Stimulated activated CD4-positive, alpha-beta T cell treated with anti-CD3 and anti-CD28 coated beads, TNF-alpha, amount 100 ng/mL, for 4 hours (primary cell): ENCODE data around the gene HSF2BP.
"Not testable (repeated sequence)": the region's sequence is repeated elsewhere in the genome, so short reads cannot be mapped to it uniquely, and the experiment has no call there.

Experiments used
- DNase-seq, 3 experiments: peaks; one replicate each; pipeline ENCODE4 v3.0.0-alpha.2; 2020; ENCODE audit warnings: low read depth in 3 of 3

The HSF2BP gene

DNA sequence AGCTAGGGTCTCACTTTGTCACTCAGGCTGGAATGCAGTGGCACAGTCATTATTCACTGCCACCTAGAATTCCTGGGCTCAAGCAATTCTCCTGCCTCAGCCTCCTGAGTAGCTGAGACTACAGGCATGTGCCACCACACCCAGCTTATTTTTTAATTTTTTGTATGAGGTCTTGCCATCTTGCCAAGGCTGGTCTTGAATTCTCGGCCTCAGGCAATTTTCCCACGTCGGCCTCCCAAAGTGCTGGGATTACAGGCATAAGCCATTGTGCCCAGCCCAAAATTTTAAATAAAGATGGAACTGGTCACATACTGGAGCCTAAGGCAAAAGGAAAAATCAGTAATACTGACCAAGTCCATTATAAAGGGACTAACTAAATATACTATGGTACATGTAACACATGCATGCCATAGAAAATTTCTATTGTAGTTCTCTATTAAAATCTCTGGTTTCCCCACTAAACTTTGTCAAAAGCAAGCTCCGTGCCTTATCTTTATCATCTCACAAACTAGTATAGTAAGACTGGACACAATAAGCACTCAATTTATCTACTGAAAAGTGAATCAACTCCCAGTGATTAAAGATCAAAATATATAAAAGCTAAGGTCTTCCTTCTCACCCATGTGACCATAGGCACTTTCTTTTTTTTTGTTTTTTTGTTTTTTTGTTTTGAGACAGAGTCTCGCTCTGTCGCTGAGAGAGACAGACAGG is 61.6 kb downstream of the HSF2BP start:
- DNase-seq, result no peak

DNA sequence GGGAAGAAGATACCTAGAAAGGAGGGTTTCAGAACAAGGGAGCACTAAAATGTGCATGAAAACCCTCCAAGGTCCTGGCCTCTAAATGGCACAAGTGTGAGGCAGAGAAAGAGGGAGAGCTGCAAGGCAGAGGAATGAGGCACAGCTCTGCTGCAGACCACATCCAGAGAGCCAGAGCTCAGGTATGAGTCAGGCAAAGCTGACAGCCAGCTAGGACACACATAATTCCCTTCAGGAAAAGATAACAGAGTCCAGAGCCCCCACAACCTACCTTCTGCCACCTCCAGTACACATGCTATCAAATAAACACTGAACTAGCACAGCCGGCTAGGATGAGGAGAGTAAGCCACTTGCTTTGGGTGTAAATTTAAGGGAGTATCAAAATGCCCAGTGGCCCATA is 62.2 kb downstream of the HSF2BP start:
- DNase-seq, result no peak

DNA sequence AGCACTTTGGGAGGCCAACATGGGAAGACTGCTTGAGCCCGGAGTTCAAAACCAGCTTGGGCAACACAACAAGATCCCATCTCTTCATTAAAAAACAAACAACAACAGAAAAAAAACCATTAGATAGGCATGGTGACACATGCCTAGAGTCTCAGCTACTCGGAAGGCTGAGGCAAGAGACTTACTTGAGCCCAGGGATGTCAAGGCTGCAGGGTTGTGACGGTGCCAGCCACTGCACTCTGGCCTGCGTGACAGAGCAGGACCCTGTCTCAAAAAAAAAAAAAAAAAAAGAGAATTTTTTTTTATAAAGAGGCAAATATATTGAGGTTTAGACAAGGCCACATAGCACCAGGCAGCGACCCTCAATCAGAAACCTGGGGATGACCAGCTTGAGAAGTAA is 62.7 kb downstream of the HSF2BP start:
- DNase-seq, result no peak

DNA sequence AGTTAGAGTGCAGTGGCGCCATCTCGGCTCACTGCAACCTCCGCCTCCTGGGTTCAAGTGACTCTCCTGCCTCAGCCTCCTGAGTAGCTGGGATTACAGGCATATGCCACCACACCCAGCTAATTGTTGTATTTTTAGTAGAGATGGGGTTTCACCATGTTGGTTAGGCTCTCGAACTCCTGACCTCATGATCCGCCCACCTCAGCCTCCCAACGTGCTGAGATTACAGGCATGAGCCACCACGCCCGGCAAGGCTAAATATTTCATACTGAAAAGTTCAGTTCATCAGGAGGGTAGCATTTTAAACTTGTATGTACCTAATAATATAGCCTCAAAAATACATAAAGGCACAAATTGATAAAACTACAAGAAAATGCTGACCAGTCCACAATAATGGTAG is 63.5 kb downstream of the HSF2BP start:
- DNase-seq, result not testable (repeated sequence)

DNA sequence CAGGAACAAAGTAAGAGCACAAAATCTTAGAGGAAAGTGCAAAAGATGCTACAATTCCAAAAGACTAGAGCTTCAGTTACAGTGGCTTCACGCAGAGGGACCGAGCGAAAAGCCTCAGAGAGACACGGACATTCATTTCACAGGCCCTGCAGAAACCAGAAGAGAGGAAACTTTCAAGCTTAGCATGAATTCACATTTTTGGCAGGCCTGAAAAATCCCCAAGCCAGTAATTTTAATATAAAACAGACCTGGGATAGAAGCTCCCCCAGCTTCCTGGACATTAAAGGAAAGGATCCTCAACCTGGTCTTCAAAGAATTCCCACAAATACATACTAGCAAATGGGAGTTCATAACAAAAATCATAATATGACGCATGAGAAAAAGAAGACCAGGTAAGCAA is 66.2 kb downstream of the HSF2BP start:
- no peak for DNase-seq

DNA sequence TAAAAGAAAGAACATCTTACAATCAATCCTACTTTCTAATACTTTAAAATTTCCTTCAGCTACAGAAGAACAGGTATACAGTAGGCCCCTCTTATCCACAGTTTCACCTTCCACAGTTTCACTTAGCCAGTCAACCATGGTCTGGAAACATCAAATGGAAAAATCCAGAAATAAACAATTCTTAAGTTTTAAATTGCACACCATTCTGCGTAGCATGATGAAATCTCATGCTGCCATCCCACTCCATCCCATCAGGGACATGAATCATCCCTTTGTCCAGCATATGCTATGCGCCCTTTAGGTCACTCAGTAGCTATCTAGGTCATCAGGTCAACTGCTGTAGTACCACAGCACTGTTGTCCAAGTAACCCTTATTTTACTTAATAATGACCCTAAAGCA is 67.7 kb downstream of the HSF2BP start:
- no peak for DNase-seq

DNA sequence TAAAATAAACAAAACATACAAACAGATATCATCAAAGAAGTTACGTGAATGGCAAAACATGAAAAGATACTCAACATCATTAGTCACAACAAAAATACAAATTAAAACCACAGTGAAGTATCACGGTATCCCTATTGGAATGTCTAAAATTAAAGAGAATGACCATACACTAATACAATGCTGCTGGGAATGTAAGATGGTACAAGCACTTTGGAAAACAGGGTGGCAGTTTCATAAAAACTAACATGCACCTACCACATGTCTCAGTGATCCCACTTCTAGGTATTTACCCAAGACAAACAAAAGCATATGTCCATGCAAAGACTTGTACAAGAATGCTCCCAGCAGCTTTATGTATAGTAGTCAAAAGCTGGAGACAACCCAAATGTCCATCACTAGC is 69.1 kb downstream of the HSF2BP start:
- DNase-seq, result no peak

DNA sequence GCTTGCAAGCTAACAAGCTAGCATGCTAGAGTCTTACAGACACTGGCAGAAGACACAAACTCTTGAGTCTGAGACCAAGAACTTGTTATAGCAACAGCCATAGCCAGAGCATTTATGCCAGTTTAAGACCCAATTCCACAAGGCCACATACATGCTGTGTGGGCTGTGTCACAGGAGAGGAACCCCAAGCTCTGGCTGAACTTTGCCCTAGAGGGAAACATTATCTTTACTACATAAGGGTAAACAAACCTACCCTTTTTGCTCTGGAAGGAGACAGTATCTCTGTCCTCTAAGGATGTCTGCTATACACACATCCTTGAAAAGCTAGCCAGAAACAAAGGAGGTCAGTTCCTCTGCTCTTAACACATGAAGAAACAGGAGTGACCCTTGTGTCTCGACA is 70.3 kb downstream of the HSF2BP start:
- DNase-seq, result no peak

DNA sequence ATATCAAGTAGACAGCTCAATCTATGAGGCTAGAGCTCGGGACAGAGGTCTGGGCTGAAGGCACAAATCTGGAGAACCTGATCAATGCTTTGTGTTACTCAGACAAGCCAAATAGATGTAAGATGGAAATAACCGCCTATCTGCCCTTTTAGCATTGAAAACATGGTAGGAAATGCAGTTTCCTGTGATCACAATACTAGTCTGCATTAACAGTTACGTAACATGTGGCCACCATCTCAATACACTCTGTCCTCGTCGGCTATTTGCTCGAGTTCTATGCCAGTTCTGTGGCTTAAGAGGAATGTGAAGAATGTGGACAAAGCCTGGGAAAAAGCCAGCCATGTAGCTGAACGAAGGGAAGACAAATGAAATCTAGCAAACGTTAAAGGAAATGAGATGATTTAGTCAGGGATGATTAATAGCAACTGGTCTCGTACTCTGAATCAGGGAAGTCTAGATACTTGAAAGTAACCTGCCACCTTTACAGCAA is 73.3 kb downstream of the HSF2BP start:
- DNase-seq, result no peak

DNA sequence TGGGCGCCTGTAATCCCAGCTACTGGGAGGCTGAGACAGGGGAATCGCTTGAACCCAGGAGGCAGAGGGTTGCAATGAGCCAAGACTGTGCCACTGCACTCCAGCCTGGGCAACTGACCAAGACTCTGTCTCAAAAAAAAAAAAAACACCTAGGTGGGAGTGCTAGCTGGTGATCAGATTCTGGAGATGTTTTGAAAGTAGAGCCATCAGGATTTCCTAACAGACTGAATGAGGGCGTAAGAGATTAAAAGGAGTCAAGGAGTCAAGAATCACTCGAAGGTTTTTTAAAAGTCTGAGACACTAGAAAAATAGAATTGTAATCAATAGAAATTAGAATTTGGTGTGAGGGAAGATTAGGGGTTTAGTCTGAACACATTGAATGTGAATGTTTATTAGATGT is 73.8 kb downstream of the HSF2BP start:
- DNase-seq, result no peak

DNA sequence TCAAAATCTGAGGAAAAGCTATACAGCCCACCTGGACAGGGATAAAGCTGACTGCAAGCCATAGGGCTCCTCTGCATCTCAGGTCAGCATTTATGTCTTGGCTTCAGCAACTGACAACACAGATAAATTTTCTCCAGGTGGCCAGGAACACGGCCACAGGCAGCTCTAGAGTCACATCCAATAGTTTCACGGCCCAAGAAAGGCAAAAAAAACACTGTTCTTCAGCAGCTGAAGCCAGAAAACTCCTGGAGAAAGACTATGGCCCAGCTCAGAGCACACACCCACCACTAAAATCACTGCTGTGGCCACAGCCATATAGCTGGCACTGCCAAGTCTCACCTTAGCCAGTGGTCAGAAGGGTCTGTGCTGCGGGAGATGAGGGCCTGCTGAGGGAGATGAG is 77.8 kb downstream of the HSF2BP start:
- DNase-seq, result no peak

DNA sequence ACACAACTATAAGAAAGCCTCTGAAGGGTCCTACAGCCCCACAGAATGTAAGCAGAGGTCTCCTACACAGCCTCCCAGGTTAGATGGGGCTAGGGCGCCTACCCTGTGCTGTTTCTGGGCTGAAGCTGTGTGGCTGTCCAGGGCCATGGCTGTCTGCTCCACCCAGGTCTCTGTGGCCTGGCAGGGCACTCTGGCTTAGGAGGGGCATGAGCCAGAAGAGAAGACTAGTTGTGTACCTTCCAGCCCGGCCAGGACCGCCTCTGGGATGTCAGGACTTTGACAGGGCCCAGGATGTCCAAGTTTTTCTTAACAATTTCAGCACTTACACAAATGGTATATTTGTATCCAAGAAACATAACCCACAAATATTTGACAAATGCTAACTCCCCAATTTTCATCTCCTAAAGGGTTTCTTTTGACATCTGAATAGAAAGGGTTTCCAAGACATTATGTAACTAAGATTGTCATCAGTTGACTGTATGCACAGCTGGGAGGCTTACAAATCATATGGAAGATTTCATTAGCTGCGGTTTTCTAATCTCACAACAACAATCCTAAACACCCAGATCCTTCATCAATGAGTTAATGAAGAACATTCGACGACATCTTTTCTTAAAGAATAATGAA is 80.5 kb downstream of the HSF2BP start:
- DNase-seq, result no peak

DNA sequence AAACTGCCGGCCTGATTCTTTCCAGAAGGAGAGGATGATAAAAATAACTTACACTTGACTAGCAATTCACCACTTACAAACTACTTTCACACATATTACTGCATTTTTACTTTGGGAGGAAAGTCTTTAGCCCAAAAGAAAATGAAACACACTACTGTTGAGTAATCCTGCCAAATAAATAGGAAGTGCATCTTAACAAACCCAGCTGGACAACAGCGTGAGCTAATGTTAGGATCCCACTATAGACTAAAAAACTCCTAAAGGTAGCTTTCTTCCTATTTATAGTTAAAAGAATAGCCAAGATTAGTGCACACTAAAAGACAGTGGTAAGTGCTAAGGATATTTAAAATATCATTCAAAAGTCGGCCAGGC is 83.8 kb downstream of the HSF2BP start:
- DNase-seq, result no peak

DNA sequence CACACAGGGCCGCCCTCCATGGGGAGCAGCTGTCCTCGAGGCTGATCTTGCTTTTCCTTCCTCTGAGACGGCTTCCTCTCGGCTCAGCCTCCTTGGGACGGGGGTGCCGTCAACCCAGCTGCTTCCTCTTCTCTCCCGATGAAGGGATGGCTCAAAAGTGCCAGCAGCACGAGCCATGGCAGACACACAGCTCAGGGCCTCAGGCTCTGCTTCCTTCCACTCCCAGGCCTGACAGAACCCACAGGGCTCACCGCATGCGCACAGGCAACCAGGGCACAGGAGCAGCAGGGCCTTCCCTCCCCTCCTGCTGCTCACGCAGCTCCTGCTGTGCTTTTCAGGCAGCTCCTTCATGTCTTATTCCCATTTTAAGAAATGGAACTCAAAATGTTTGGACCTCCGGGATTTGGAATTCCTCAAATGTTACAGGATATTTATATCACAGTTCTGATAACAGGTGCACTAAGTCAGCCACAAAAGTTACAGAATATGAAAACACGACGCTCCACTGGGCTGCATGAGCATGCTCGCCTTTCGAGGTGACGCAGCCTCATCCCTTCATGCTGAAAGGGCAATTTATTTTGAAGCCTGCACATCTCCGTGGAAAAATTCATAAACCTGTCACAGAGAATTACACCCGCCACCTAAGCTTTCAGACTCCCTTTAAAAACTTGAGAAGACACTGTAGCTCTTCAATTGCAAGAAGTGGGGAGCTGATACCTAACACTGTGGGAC is 84.4 kb downstream of the HSF2BP start:
- no peak for DNase-seq

DNA sequence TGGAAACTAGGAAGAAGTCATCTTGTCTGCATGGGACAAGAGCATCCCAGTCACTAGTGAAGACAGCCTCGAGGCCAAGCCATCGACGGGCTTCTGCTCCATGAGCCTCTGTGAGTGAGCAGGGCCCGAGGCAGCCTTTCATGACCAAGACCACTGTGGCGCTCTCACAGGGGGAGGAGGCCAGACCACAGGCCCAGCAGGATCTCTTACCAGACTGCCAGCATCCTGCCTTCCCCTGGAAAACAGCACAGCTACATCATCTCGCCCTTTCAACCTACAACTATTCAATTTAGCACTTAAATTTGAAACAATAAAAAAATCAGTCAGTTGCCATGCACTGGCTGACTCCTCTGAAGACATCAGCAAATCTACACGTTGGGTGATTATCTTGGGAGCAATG is 85.4 kb downstream of the HSF2BP start:
- no peak for DNase-seq

DNA sequence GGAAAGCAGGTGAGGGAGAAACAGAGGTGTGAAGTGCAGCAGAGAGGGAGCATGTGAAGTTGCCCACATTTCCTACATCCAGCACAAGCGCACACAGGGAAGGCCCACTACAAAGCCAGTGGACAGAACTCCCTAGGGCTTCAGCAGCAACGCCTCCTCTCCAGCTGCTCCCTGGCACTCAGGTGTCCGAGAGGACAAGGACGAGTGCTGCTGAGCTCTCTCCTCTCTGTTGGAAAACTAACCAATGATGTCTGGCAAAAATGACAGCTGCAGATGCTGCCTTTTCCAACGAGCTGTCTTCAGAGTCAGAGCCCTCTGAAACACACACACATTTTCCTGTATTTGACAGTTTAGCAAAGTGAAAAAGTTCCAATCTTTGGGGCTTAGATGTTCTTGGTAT is 86.8 kb downstream of the HSF2BP start:
- no peak for DNase-seq

DNA sequence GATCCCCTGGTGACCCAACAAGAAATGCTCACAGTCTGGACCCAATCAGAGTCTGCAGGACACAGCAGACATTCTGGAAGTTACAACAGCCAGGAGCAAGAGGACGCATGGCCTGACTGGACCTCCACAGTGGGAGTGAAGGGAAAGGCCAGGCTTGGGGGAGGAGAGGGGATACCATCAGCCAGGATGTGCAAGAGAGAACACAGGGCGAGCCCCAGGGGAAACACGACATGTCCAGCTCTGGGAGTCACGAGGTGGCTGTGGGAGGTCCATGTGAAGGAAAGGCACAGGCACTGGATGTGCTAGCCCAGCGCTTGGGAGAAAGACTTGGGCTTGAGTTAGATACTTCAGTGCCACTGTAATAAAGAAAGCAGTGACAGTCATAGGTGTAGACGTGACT is 87.3 kb downstream of the HSF2BP start:
- DNase-seq, result no peak

DNA sequence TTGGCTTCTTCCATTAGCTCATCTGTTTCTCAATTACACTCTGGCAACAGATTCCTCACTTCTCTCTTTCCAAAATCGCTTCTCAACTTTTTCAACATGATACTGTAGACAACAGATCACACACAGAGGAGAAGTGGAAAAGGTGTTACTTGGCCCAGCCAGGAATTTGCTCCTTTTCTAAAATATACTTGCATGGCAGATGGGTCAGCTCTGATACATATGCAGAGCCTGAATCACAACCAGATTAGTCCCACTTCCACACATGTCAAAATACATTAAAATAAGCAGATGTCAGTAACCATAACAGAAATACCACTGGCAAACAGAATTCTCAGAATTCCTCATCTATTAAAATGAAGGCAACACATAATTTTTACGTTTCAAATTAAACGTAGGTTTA is 89.1 kb downstream of the HSF2BP start:
- not testable (repeated sequence) for DNase-seq

DNA sequence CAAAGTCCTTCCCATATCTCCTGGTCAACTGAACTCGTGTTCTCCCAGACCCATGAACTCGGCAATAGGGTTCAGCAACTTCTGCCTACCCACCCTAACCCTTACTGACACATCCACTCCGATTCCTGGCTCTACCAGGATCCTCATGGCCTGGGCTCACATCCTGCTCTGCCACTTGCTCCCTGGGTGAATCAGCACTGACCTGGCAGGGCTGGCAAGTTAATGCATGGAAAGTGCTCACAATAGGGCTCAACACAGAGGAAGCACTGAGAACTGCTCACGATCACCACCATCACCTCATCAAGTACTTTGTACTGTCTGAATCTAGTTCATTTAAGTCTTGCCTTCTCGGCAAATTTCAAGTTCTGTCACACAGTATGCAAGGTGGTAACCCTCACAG is 96.8 kb downstream of the HSF2BP start:
- DNase-seq, result not testable (repeated sequence)

DNA sequence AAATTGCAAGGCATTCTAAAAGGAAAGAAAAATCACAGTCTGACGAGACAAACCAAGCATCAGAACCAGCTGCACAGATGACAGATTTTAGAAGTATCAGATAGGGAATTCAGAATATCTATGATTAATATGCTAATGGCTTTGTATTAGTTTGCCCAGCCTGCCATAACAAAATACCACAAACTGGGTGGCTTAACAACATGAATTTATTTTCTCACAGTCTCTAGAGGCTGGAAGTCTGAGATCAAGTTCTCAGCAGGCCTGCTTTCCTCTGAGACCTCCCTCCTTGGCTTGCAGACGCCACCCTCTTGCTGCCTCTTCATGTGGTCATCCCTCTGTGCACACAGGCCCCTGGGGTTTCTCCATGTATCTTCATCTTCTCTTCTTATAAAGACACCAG is 118.7 kb downstream of the HSF2BP start:
- DNase-seq, result not testable (repeated sequence)

DNA sequence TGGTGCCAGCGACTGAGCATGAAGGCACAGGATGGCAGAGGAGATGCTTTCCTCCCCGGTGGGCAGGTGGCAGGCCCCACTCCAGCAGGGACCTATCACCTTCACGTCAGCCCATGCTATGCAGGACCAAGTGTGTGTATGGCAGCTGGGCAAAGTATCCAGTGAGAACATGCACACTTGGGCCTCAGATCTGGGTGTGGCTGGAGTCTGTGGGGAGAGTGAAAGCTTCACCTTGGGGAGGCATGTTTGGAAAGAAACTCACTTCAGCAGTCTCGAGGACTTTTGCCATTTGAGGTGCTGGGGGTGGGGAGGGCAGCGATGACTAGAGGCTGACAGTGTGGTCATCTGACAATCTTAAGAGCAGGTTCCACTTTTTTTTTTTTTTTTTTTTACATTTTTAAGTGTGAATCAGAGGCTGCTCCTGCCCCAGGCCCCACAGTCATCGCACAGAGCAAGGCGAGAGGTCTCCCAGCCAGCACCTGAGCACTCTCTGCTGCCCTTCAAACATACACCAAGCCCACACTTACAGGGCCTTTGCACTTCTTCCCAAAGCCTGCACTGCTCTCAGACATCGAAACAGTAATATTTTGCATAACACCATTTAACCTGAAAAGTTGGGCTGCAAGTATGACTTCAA is 136.7 kb downstream of the HSF2BP start:
- DNase-seq, result not testable (repeated sequence)

DNA sequence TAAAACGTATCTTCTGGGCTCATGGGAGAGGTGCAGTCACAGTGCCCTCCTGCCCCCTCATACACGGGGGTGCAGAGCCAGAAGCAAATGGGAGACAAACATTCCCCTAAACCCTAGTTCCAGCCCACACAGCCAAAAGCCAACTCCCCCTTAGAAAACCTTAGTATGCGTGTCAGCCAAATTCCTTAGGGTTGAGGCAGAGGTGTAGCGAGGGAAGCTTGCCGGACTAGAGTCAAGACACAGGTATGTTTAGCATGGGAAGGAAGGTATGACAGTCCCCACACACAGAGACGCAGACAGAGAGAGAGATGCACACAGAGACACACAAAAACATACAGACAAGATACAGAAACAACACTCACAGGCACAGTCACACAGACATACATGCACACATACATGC is 141.6 kb downstream of the HSF2BP start:
- DNase-seq, result not testable (repeated sequence)
